ENCODE measurements around the gene LYSMD2. TPM values are rescaled to one million over a fixed set of nuclear protein-coding genes. Genes with fewer than 3 reads are reported as not detected.

LYSMD2 gene
- total and polyA plus RNA-seq, 2 of the 8 experiments (the other 6 are each of a cell fraction or from before 2014, with no cell fraction given): 2.2 to 2.7 TPM

GRCh38 chr15:51783967-51784366 lies 46.5 kb upstream of the LYSMD2 start (continued):
- TF ChIP-seq POLR2A (IDR thresholded peaks at IDR 0.05; ENCODE audit: control extremely low read depth in 1 of 2, low read depth in 2 of 2, low read length in 2 of 2) (no peak), CTBP2 (IDR thresholded peaks at IDR 0.05; ENCODE audit: borderline replicate concordance, insufficient read depth, insufficient read length, low read length) (no peak), CHD2 (IDR thresholded peaks at IDR 0.05; ENCODE audit: low read length) (no peak), SRF (IDR thresholded peaks at IDR 0.05; ENCODE audit: low read depth, low read length) (no peak), GTF2F1 (IDR thresholded peaks at IDR 0.05; ENCODE audit: borderline replicate concordance, low read depth, low read length) (no peak), ATF2 (IDR thresholded peaks at IDR 0.05; ENCODE audit: low read length) (no peak), GABPA (IDR thresholded peaks at IDR 0.05; ENCODE audit: borderline replicate concordance, insufficient read depth, low read length) (no peak), KDM1A (IDR thresholded peaks at IDR 0.05; ENCODE audit: borderline replicate concordance, low read length) (no peak), SAP30 (IDR thresholded peaks at IDR 0.05; ENCODE audit: insufficient read depth, insufficient replicate concordance, low read length) (no peak)

Data from H1 (cell line).